ENCODE data around the gene DDX39A. TPM values are rescaled to one million over a fixed set of nuclear protein-coding genes. Genes with fewer than 3 reads are reported as not detected.

DDX39A gene
- 62.0 and 63.0 TPM in 2 replicates for total RNA-seq

DNA sequence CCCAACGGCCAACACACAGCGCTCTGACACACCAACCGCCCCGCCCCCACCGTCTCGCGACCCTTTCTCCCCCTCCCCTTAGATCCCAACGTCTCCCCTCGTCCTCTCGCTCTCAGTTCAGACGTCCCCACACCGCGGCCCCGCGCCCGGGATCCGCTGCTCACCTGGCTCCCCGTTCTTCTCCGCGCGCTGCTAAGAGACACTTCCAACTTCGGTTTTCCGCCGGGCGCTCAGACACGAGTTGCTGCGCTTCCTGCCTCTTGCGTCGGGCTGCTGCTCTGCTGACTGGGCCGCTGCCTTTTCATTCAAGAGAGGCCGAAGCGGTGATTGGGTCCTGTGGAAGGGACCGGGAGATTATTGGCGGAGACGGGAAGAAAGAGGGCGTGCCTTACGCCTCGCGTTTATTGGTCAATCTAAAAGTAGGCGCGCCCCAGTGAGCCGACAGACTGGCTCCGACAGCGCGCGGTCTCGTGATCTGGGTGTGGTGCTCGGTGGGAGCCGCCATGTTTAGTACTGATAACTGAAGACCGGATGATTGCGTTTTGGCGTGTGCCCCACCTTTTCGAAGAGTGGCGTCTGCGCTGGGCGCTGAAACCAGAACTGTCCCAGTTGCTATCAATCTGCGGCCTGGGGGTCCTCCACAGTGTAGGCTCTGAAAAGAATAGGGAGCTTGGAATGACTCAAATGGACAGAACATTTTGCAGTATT is at the start of gene DDX39A:
TSS of gene DDX39A (minus strand) at position 236 of the 708 bp plus-strand sequence. CDS start 6,121 bp downstream, outside the sequence.

GRCh38 chr19:14432791-14433553 is 13.8 kb upstream of the DDX39A start, which contains the start of gene PKN1:
TSS of gene PKN1 (plus strand) at chr19:14433306. CDS start at chr19:14433522, 216 bp downstream.

Other genes starting within 250 kb of the DDX39A start
- gene ADGRL1, start 213.2 kb downstream of the DDX39A start, total RNA-seq: 5.4 and 7.9 TPM in 2 replicates
- 5.8 and 6.0 TPM in 2 replicates for gene ADGRE5, start 37.9 kb downstream of the DDX39A start, total RNA-seq
- 238 and 246 TPM in 2 replicates for gene PKN1, start 14.0 kb upstream of the DDX39A start, total RNA-seq
- 0.17 and 0.33 TPM in 2 replicates for gene PTGER1, start 56.0 kb upstream of the DDX39A start, total RNA-seq
- 95.7 and 122 TPM in 2 replicates for gene GIPC1, start 76.8 kb upstream of the DDX39A start, total RNA-seq
- 27.3 and 33.6 TPM in 2 replicates for gene DNAJB1, start 99.1 kb upstream of the DDX39A start, total RNA-seq
- 19.5 and 22.4 TPM in 2 replicates for gene TECR, start 110.3 kb upstream of the DDX39A start, total RNA-seq
- gene NDUFB7, start 152.7 kb upstream of the DDX39A start, total RNA-seq: 229 and 298 TPM in 2 replicates
- gene CLEC17A, start 163.7 kb upstream of the DDX39A start, total RNA-seq: not detected in 2 replicates